Common myeloid progenitor, CD34-positive (primary cell): ENCODE measurements around the gene TM2D1.

Experiments used
- CTCF ChIA-PET: fragments of 350-600 bp; sonication (Branson Sonifier 250); formaldehyde crosslinking; loops from one replicate; lab custom pipeline; 2021; ENCODE audit warnings: antibody characterized with exemption; lab: Charles Lee
- POLR2A ChIA-PET: fragments of 350-600 bp; sonication (Branson Sonifier 250); formaldehyde crosslinking; loops from one replicate; lab custom pipeline; 2021; ENCODE audit warnings: antibody characterized with exemption; lab: Charles Lee
- DNase-seq, 3 donors: peaks; one replicate each; pipeline versions ENCODE4 v3.0.0 to v3.0.0-alpha.2; 2013
- H3K27ac ChIP-seq, 2 experiments: 1 replicate in 1 of 2; 2 replicates in 1 of 2; pipeline ENCODE4 v1.7.0; 2013; ENCODE audit warnings: inconsistent platforms in 2 of 2, low read length in 2 of 2, mild to moderate bottlenecking in 2 of 2, low read depth in 1 of 2, moderate library complexity in 1 of 2; ENCODE audit not compliant: severe bottlenecking in 2 of 2, insufficient read depth in 1 of 2, poor library complexity in 1 of 2
- H3K27me3 ChIP-seq, 5 experiments: replicated peaks in 2 of 5; 1 replicate in 3 of 5; 2 replicates in 2 of 5; pipeline versions ENCODE4 v1.6.1 to v1.7.0; 2013; ENCODE audit warnings: low read length in 4 of 5, mild to moderate bottlenecking in 2 of 5, moderate library complexity in 2 of 5, inconsistent platforms in 1 of 5; ENCODE audit not compliant: insufficient read depth in 5 of 5, control insufficient read depth in 4 of 5
- H3K36me3 ChIP-seq, 4 experiments: 1 replicate in 2 of 4; 2 replicates in 2 of 4; pipeline versions ENCODE4 v1.6.1 to v1.7.0; 2013; ENCODE audit warnings: low read length in 3 of 4, control low read depth in 1 of 4, mild to moderate bottlenecking in 1 of 4; ENCODE audit not compliant: control insufficient read depth in 4 of 4, insufficient read depth in 4 of 4
- H3K4me1 ChIP-seq, 4 experiments: 1 replicate in 3 of 4; 2 replicates in 1 of 4; pipeline versions ENCODE4 v1.6.1 to v1.7.1; 2013; ENCODE audit warnings: low read length in 3 of 4, mild to moderate bottlenecking in 3 of 4, control low read depth in 1 of 4, inconsistent platforms in 1 of 4, moderate library complexity in 1 of 4; ENCODE audit not compliant: control insufficient read depth in 4 of 4, insufficient read depth in 4 of 4; ENCODE audit errors: control extremely low read depth in 1 of 4
- H3K4me3 ChIP-seq, 7 experiments: 1 replicate in 4 of 7; 2 replicates in 3 of 7; pipeline versions ENCODE4 v1.5.1 to v1.7.0; 2013; ENCODE audit warnings: mild to moderate bottlenecking in 7 of 7, low read length in 6 of 7, moderate library complexity in 6 of 7, inconsistent platforms in 2 of 7, low read depth in 2 of 7, control low read depth in 1 of 7; ENCODE audit not compliant: insufficient read depth in 4 of 7, control insufficient read depth in 1 of 7; ENCODE audit errors: extremely low read depth in 1 of 7
- H3K9me3 ChIP-seq, 5 experiments: 1 replicate in 4 of 5; 2 replicates in 1 of 5; pipeline versions ENCODE4 v1.6.1 to v1.7.1; 2013; ENCODE audit warnings: low read length in 4 of 5, mild to moderate bottlenecking in 2 of 5, inconsistent platforms in 1 of 5, low read depth in 1 of 5, moderate library complexity in 1 of 5; ENCODE audit not compliant: control insufficient read depth in 4 of 5, insufficient read depth in 2 of 5; ENCODE audit errors: control extremely low read depth in 1 of 5
- WGBS: methylation state at CpG from one replicate; pipeline ENCODE4 v1.1.5; 2013; ENCODE audit not compliant: insufficient coverage; 5-methylcytosine and 5-hydroxymethylcytosine counted together

The TM2D1 gene

DNA sequence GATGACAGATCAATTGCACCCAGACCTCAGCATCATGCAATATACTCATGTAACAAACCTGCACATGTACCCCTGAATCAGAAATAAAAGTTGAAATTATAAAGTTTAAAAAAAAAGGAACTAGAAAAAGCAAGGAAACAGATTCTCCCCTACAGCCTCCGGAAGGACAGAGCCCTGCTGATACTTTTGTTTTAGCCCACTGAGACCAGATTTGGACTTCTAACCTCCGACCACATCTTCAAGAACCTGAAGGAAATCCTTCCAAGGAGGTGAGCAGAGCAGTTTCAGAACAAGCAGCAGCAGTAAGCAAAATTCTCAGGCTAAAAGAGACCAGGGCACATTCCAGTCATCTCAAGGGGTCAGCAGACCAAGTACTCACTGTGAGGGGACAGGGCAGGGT lies 54.5 kb downstream of the TM2D1 start:
- 0% methylated on average over 2 of the region's 2 CpGs for WGBS
- Histone ChIP-seq H3K4me3 (peak overlapping the region in 2 of 7 experiments; percentile 2 to 11), H3K36me3 (no peaks in the 10 kb centered on the region), H3K9me3 (no peaks in the 10 kb centered on the region), H3K4me1 (peaks cover 12 to 22% (median 15%) of the 10 kb centered on the region in 4 experiments), H3K27me3 (no peaks in the 10 kb centered on the region), H3K27ac (no peak overlapping the region)
- DNase-seq: peak in 2 of 3 donors; percentile 58 to 68
- CTCF ChIA-PET: interaction anchor here (1.4 kb wide), 1 partner anchor 619 kb away, joined by 3 read pairs; no protein-coding TSS in a partner anchor
- POLR2A ChIA-PET: no interaction called here

DNA sequence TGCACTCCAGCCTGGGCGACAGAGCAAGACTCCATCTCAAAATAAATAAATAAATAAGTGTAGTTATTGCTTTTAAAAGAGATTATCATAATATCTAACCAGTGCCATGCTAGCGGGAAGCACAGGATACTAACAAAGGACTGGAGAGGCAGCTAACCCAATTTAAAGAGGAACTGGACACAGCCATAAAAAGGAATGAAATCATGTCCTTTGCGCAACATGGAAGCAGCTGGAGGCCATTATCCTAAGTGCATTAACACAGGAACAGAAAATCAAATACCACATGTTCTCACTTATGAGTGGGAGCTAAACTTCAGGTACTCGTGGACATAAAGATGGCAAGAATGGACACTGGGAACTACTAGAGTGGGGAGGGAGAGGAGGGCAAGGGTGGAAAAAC lies 54.9 kb downstream of the TM2D1 start:
- no peaks in the 10 kb centered on the region for H3K9me3 ChIP-seq
- H3K27ac ChIP-seq: no peak overlapping the region
- POLR2A ChIA-PET: no interaction called here
- CTCF ChIA-PET: interaction anchor here (1.3 kb wide), 1 partner anchor 21 kb away, joined by 4 read pairs; no protein-coding TSS in a partner anchor
- no peak overlapping the region for H3K4me3 ChIP-seq
- no peaks in the 10 kb centered on the region for H3K27me3 ChIP-seq
- DNase-seq: peak in 1 of 3 donors; percentile 27
- H3K36me3 ChIP-seq: no peaks in the 10 kb centered on the region
- WGBS: no CpG with 5 or more reads among the region's 4 CpGs
- peaks cover 12 to 22% (median 15%) of the 10 kb centered on the region in 4 experiments for H3K4me1 ChIP-seq

DNA sequence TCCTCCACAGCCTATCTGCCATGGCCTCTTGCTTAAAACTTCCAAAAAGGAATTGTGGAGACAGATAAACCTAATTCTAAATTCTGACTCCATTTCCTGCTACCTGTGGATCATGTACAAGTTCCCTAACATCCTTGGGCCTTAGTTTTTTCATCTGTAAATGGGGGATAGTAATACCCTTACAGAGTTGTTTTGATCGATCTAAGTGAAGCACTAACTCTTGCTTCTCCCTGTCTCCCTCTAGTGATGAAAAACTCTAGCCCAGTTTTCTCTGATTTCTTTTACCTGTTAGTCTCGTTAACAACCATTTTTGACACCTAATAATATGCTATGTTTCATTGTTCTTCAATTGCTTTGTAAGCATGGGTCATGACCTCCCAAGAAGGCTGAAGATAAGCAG lies 65.9 kb downstream of the TM2D1 start:
- 100% methylated on average over 1 of the region's 2 CpGs for WGBS
- peaks cover 0 to 2% (median 0%) of the 10 kb centered on the region in 4 experiments for H3K4me1 ChIP-seq
- CTCF ChIA-PET: no interaction called here
- H3K36me3 ChIP-seq: no peaks in the 10 kb centered on the region
- no peak overlapping the region for H3K4me3 ChIP-seq
- H3K27ac ChIP-seq: no peak overlapping the region
- POLR2A ChIA-PET: no interaction called here
- no peaks in the 10 kb centered on the region for H3K9me3 ChIP-seq
- no peak for DNase-seq
- H3K27me3 ChIP-seq: no peaks in the 10 kb centered on the region

DNA sequence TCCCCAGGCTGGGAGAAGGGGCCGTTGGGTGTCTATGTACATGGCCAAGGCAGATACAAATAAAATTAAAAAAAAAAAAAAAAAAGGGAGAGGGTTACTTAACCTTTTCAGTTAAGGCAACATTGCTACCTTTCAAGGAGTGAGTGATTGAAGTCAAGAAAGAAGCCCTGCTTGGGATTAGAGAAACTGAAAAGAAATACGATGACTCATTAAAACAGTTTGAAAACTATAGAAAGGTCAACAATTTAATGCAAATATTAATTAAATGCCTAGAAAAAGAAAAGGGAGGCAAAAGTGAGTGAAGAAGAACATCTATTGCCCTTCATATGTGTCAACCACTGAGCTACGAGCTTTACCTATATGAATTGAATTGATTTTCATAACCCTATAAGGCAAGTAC lies 69.5 kb downstream of the TM2D1 start:
- no peaks in the 10 kb centered on the region for H3K36me3 ChIP-seq
- no peak for DNase-seq
- no peak overlapping the region for H3K27ac ChIP-seq
- no peaks in the 10 kb centered on the region for H3K9me3 ChIP-seq
- WGBS: 100% methylated on average over 1 of the region's 3 CpGs
- no peak overlapping the region for H3K4me3 ChIP-seq
- CTCF ChIA-PET: no interaction called here
- POLR2A ChIA-PET: interaction anchor here (0.6 kb wide), 1 partner anchor 16 kb away, joined by 3 read pairs; no protein-coding TSS in a partner anchor
- no peaks in the 10 kb centered on the region for H3K27me3 ChIP-seq
- peaks cover 0 to 1% (median 0%) of the 10 kb centered on the region in 4 experiments for H3K4me1 ChIP-seq

DNA sequence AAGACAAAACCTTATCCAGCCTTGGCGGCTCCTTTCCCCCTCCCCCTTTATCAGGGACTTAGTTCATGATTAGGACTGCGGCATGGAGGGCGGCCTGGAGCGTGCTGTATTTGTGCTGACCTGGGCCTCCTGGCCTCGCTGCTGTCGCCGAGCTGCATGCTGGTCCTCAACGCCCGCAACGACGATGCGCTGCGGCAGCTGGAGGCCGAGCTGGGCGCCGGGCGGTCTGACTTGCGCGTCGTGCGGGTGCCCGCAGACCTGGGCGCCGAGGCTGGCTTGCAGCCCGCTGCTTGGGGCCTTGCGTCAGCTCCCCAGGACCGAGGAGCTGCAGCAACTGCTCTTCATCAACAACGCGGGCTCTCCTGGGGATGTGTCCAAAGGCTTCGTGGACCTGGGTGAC lies 70.9 kb downstream of the TM2D1 start:
- no peaks in the 10 kb centered on the region for H3K27me3 ChIP-seq
- no peak overlapping the region for H3K4me3 ChIP-seq
- no peak for DNase-seq
- 97% methylated on average over 21 of the region's 30 CpGs for WGBS
- H3K4me1 ChIP-seq: peaks cover 0 to 1% (median 0%) of the 10 kb centered on the region in 4 experiments
- no peaks in the 10 kb centered on the region for H3K9me3 ChIP-seq
- POLR2A ChIA-PET: no interaction called here
- CTCF ChIA-PET: no interaction called here
- H3K36me3 ChIP-seq: no peaks in the 10 kb centered on the region
- H3K27ac ChIP-seq: no peak overlapping the region

DNA sequence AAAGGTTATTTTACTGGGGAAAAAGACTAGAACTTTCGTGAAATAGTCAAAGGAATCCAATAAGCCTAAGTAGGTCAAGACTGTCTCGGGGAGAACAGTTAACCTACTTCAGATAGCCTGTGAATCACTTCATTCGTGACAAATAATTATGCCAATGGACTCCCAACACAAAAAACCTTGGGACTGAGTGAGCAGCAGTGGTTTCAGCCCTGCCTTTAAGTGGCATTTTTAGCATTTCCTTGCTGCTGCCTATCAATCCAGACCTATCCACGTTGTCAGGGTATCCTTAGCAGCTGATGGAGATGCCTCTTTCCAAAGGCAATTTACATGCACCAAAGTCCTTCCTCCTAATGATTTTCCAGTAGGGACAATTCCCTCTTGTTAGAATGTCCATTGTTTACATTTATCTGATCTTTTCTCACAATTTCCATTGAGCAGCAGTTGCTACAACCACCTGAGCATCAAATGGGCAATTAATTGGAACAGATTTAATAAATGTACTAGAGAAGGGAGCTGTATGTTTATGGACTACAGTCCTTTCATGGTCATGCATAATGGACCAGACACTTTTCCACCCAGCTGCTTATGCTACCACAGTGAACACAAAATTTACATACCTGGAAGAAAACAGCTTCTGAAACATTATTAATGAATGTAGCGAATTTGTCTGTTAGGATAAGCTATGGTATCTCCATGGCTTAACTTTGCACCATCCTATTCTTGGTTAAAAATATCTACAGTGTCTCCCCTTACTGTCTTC lies 75.8 kb downstream of the TM2D1 start:
- Histone ChIP-seq H3K4me3 (no peak overlapping the region), H3K9me3 (no peaks in the 10 kb centered on the region), H3K36me3 (no peaks in the 10 kb centered on the region), H3K27ac (no peak overlapping the region), H3K4me1 (peaks cover 0 to 1% (median 0%) of the 10 kb centered on the region in 4 experiments), H3K27me3 (no peaks in the 10 kb centered on the region)
- POLR2A ChIA-PET: no interaction called here
- DNase-seq: no peak
- WGBS: 100% methylated on average over 1 of the region's 5 CpGs
- CTCF ChIA-PET: interaction anchor here (0.9 to 1.1 kb wide), 2 partner anchors 13 to 20 kb away, joined by 3 to 4 read pairs; no protein-coding TSS in a partner anchor

DNA sequence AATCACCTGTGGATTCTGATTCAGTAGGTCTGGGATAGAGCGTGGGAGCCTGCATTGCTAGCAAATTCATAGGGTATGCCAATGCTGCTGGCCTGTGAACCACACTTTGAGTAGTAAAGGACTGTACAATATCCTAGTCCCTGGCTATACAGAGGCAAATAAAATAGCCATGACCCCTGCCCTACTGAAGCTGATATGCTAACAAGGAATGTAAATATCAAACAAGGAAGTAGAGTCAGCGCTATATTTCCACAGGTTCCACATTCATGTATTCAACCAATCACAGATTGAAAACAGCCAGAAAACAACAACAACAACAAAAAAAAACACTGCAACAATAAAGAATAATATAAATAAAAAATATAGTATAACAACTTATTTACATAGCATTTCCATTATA lies 77.8 kb downstream of the TM2D1 start:
- Histone ChIP-seq H3K4me3 (no peak overlapping the region), H3K36me3 (no peaks in the 10 kb centered on the region), H3K4me1 (peaks cover 2 to 12% (median 9%) of the 10 kb centered on the region in 4 experiments), H3K27ac (no peak overlapping the region), H3K9me3 (no peaks in the 10 kb centered on the region), H3K27me3 (no peaks in the 10 kb centered on the region)
- ChIA-PET POLR2A (no interaction called here), CTCF (no interaction called here)
- WGBS: 100% methylated on average over 1 of the region's 2 CpGs
- DNase-seq: no peak
